Panc1 (cell line): ENCODE measurements around the gene GTSE1.

Source experiments
- CTCF ChIP-seq: fragments of 450-650 bp; IDR thresholded peaks from 2 replicates; pipeline ENCODE4 v1.5.1; 2017; ENCODE audit warnings: mild to moderate bottlenecking
- POLR2AphosphoS5 ChIP-seq: IDR thresholded peaks from 2 replicates; pipeline ENCODE4 v1.6.1; 2012; ENCODE audit warnings: mild to moderate bottlenecking, low read depth, low read length, moderate library complexity
- REST ChIP-seq, 2 experiments: IDR thresholded peaks; 2 replicates each; pipeline ENCODE4 v1.6.1; 2011 to 2012; ENCODE audit warnings: low read depth in 2 of 2, control low read depth in 1 of 2, low read length in 1 of 2, mild to moderate bottlenecking in 1 of 2, moderate library complexity in 1 of 2; ENCODE audit not compliant: insufficient read depth in 1 of 2
- SIN3A ChIP-seq: IDR thresholded peaks from 2 replicates; pipeline ENCODE4 v1.6.1; 2012; ENCODE audit warnings: low read depth, mild to moderate bottlenecking, low read length, moderate library complexity, borderline replicate concordance; ENCODE audit not compliant: insufficient read depth

- TF ChIP-seq POLR2AphosphoS5 (no peak), REST (IDR thresholded peaks at IDR 0.05; ENCODE audit: insufficient read depth in 1 of 2, low read depth in 2 of 2, low read length in 1 of 2) (no peak), CTCF (no peak), SIN3A (no peak)
These were observed 33.8 kb downstream of the GTSE1 start for GRCh38 chr22:46330426-46330825.
